Measurements from ENCODE around the gene WDR7.

GRCh38 chr18:56945171-56946083, 294.3 kb downstream of the WDR7 start:
- TF ChIP-seq, protein P1, sequence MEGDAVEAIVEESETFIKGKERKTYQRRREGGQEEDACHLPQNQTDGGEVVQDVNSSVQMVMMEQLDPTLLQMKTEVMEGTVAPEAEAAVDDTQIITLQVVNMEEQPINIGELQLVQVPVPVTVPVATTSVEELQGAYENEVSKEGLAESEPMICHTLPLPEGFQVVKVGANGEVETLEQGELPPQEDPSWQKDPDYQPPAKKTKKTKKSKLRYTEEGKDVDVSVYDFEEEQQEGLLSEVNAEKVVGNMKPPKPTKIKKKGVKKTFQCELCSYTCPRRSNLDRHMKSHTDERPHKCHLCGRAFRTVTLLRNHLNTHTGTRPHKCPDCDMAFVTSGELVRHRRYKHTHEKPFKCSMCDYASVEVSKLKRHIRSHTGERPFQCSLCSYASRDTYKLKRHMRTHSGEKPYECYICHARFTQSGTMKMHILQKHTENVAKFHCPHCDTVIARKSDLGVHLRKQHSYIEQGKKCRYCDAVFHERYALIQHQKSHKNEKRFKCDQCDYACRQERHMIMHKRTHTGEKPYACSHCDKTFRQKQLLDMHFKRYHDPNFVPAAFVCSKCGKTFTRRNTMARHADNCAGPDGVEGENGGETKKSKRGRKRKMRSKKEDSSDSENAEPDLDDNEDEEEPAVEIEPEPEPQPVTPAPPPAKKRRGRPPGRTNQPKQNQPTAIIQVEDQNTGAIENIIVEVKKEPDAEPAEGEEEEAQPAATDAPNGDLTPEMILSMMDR (IDR thresholded peaks at IDR 0.05): no peak
- no peak for TF ChIP-seq POLR2A (IDR thresholded peaks at IDR 0.05; ENCODE audit: low read depth)
- no peak for TF ChIP-seq EP300 (IDR thresholded peaks at IDR 0.05)
